Measurements from ENCODE around the gene NUF2.
"Not testable (repeated sequence)": the region's sequence is repeated elsewhere in the genome, so short reads cannot be mapped to it uniquely, and the experiment has no call there.

GRCh38 chr1:163323339-163323738 is 1.6 kb downstream of the NUF2 start:
- TF ChIP-seq JUND (IDR thresholded peaks at IDR 0.05); YY1 (IDR thresholded peaks at IDR 0.05); EGR1 (IDR thresholded peaks at IDR 0.05; ENCODE audit: low read depth in 2 of 2); GABPA (IDR thresholded peaks at IDR 0.05 in 1 of 2, conservative IDR thresholded peaks at IDR 0.05 in 1 of 2); SP1 (IDR thresholded peaks at IDR 0.05); MAX (IDR thresholded peaks at IDR 0.05); RXRA (IDR thresholded peaks at IDR 0.05): not testable (repeated sequence)
- TF ChIP-seq, protein P1, sequence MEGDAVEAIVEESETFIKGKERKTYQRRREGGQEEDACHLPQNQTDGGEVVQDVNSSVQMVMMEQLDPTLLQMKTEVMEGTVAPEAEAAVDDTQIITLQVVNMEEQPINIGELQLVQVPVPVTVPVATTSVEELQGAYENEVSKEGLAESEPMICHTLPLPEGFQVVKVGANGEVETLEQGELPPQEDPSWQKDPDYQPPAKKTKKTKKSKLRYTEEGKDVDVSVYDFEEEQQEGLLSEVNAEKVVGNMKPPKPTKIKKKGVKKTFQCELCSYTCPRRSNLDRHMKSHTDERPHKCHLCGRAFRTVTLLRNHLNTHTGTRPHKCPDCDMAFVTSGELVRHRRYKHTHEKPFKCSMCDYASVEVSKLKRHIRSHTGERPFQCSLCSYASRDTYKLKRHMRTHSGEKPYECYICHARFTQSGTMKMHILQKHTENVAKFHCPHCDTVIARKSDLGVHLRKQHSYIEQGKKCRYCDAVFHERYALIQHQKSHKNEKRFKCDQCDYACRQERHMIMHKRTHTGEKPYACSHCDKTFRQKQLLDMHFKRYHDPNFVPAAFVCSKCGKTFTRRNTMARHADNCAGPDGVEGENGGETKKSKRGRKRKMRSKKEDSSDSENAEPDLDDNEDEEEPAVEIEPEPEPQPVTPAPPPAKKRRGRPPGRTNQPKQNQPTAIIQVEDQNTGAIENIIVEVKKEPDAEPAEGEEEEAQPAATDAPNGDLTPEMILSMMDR (IDR thresholded peaks at IDR 0.05; ENCODE audit: low read depth, low read length, missing input control) = not testable (repeated sequence)
- TF ChIP-seq, protein P2, sequence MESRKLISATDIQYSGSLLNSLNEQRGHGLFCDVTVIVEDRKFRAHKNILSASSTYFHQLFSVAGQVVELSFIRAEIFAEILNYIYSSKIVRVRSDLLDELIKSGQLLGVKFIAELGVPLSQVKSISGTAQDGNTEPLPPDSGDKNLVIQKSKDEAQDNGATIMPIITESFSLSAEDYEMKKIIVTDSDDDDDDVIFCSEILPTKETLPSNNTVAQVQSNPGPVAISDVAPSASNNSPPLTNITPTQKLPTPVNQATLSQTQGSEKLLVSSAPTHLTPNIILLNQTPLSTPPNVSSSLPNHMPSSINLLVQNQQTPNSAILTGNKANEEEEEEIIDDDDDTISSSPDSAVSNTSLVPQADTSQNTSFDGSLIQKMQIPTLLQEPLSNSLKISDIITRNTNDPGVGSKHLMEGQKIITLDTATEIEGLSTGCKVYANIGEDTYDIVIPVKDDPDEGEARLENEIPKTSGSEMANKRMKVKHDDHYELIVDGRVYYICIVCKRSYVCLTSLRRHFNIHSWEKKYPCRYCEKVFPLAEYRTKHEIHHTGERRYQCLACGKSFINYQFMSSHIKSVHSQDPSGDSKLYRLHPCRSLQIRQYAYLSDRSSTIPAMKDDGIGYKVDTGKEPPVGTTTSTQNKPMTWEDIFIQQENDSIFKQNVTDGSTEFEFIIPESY (IDR thresholded peaks at IDR 0.05) = not testable (repeated sequence)
- TF ChIP-seq, protein P3, sequence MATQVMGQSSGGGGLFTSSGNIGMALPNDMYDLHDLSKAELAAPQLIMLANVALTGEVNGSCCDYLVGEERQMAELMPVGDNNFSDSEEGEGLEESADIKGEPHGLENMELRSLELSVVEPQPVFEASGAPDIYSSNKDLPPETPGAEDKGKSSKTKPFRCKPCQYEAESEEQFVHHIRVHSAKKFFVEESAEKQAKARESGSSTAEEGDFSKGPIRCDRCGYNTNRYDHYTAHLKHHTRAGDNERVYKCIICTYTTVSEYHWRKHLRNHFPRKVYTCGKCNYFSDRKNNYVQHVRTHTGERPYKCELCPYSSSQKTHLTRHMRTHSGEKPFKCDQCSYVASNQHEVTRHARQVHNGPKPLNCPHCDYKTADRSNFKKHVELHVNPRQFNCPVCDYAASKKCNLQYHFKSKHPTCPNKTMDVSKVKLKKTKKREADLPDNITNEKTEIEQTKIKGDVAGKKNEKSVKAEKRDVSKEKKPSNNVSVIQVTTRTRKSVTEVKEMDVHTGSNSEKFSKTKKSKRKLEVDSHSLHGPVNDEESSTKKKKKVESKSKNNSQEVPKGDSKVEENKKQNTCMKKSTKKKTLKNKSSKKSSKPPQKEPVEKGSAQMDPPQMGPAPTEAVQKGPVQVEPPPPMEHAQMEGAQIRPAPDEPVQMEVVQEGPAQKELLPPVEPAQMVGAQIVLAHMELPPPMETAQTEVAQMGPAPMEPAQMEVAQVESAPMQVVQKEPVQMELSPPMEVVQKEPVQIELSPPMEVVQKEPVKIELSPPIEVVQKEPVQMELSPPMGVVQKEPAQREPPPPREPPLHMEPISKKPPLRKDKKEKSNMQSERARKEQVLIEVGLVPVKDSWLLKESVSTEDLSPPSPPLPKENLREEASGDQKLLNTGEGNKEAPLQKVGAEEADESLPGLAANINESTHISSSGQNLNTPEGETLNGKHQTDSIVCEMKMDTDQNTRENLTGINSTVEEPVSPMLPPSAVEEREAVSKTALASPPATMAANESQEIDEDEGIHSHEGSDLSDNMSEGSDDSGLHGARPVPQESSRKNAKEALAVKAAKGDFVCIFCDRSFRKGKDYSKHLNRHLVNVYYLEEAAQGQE (IDR thresholded peaks at IDR 0.05) = not testable (repeated sequence)
- TF ChIP-seq, protein P4, sequence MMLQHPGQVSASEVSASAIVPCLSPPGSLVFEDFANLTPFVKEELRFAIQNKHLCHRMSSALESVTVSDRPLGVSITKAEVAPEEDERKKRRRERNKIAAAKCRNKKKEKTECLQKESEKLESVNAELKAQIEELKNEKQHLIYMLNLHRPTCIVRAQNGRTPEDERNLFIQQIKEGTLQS (IDR thresholded peaks at IDR 0.05) = not testable (repeated sequence)
